GM19328 (cell line): ENCODE results near the gene C6orf47.
"Not testable (repeated sequence)": the region's sequence is repeated elsewhere in the genome, so short reads cannot be mapped to it uniquely, and the experiment has no call there.

Source experiments
- ATAC-seq: cut with Tn5 transposase; IDR thresholded peaks from one replicate; pipeline ENCODE4 v1.9.1; 2021; ENCODE audit warnings: mild to moderate bottlenecking, moderate library complexity; ENCODE audit not compliant: unreplicated experiment

Gene C6orf47, protein sequence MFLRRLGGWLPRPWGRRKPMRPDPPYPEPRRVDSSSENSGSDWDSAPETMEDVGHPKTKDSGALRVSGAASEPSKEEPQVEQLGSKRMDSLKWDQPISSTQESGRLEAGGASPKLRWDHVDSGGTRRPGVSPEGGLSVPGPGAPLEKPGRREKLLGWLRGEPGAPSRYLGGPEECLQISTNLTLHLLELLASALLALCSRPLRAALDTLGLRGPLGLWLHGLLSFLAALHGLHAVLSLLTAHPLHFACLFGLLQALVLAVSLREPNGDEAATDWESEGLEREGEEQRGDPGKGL

DNA sequence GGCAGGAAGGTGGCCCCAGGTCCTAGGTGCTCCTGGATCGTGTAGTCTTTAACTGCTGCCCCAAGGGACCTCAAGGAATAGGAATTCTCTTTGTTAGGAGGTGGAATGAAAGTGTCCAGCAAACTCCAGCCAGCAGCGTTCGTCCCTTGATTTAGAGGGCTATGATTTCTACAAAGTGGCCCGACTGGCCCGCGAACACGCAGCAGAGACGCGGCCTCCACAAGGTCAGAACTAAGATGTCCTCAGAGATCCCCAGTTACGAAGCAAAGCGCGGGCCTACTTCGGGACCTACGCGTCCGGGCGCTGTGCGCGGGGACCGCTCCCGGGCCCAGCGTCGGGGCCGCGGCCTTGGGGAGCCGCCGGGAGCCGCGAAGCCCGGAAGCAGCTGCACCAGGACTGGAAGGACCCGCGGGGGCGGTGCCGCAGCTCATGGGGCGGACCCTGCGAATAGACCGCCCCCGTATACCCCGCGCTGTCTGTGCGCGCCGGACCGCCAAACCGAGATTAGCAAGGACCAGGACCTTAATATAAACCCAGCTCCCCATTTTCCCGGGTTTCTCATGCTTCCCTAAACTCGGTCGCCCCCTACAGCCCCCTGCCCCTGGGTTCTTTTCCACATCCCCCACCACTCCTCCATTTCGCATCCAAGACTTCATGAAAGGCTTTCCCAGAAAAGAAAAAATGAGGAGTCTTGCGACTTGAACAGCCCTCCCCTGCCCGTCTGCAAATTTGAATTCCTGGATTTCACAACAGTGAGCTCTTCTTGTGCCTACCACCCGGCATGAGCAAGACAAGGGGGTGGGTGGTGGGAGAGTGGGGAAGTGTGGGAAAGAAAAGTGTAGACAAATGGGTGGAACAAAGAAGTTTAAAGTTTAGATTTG is at the start of gene C6orf47:
TSS of gene C6orf47 (minus strand) at position 398 of the 881 bp plus-strand sequence. CDS start 831 bp downstream, outside the sequence.
- peak; percentile 54 for ATAC-seq

DNA sequence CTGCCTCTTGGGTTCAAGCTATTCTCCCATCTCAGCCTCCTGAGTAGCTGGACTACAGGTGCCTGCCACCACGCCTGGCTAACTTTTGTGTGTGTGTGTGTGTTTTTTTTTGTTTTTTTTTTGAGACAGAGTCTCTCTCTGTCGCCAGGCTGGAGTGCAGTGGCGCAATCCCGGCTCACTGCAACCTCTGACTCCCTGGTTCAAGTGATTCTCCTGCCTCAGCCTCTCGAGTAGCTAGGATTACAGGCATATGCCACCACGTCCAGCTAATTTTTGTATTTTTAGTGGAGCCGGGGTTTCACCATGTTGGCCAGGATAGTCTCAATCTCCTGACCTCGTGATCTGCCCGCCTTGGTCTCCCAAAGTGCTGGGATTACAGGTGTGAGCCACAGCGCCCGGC is 48.6 kb upstream of the C6orf47 start:
- not testable (repeated sequence) for ATAC-seq

DNA sequence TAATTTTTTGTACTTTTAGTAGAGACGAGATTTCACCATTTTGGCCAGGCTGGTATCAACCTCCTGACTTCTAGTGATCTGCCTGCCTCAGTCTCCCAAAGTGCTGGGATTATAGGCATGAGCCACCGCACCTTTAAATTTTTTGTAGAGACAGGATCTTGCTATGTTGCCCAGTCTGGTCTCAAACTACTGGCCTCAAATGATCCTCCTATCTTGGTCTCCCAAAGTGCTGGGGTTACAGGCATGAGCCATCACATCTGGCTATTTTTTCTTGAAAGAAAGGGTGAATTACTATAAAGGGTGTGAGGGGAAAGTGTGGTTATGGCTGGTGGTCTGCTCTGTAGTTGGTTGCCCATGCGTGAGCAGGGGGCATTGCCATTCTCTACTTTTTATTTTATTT is 47.6 kb upstream of the C6orf47 start:
- ATAC-seq: no peak

DNA sequence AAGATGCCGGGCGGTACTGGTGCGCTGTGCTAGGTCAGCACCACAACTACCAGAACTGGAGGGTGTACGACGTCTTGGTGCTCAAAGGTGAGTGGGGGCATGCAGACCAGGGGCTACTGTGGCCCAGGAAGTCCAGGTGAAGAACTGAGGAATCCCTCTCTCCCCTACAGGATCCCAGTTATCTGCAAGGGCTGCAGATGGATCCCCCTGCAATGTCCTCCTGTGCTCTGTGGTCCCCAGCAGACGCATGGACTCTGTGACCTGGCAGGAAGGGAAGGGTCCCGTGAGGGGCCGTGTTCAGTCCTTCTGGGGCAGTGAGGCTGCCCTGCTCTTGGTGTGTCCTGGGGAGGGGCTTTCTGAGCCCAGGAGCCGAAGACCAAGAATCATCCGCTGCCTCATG is 47.1 kb upstream of the C6orf47 start:
- ATAC-seq: no peak

DNA sequence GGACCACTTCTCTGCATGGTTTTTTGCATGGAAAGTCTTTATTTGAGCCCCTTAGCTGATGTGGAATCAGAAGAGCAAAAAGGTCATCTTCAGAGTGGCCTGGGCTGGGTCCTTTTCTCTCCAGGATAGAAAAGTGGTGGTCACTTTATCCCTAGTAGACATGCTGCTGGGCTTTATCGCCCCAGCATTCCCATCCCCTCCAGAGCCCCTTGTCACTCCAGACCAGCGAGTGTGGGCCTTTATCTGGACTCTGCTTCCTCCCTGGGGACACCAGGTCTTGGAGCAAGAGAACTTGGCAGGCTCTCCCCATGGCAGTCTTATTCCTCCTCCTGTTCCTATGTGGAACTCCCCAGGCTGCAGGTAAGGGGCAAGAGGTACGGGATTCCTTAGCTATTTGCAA is 46.0 kb upstream of the C6orf47 start, which contains the start of gene LY6G6F:
TSS of gene LY6G6F (plus strand) at position 268 of the 400 bp plus-strand sequence. CDS start at position 309, 41 bp downstream.
- no peak for ATAC-seq

DNA sequence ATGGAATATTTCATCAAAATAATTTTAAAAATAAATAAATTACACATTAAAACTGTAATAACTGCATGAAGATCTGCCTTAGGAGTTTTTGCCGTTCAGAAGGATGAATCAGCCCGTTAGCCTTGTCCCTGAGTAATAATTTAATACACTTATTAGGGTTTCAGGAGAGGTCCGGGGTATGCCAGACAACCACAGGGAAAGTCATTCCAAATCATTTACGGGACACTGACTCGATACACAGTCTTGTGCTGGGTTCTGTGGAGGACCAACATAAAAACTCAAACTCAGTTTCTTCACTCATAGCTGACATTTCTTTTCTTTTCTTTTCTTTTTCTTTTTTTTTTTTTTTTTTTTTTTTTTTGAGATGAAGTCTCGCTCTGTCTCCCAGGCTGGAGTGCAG is 45.4 kb upstream of the C6orf47 start:
- no peak for ATAC-seq

DNA sequence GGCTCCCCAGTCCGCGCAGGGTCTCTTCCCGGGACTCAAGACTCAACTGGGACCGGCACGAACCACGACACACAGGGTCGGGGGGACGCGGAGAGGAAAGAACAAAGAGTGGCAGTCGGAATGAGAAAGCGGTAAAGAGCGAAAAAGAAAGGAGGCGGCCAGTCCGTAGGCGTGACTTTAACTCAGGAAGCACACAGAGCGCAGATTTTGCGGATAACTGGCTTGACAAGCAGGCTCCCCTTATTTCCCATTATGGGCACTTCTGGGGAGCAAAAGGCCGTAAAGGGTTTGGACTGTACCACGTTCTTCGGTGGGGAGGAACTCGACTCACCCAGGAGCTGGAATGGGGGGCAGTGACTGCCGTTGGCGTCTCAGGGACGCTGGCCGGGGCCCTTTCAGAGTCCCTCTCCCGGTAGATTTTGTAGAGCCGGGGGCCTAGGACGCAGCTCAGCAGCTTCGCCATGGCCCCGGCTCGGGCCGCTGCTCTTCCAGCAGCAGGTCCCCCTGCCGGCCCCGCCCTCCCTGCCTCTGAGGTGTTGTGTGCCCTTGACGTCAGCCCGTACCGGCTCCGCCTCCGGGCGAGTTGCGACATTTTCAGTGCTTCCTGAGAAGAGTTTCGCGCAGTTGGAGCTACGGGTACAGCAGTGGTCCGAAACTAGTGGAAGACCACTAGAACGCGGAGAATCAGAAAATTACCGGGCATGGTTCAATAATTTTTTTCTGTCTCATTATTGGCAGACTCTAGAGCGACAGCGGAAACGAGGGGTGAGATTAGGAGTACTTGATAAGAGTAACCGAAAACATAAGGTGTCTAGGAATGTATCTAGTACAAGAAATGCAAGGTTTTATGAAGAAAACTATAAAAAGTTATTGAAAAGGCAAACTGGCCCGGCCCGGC is 42.5 kb upstream of the C6orf47 start, which contains the start of gene ABHD16A:
TSS of gene ABHD16A (minus strand) at position 506 of the 898 bp plus-strand sequence. CDS start at position 463, 43 bp downstream.
- peak; percentile 83 for ATAC-seq

DNA sequence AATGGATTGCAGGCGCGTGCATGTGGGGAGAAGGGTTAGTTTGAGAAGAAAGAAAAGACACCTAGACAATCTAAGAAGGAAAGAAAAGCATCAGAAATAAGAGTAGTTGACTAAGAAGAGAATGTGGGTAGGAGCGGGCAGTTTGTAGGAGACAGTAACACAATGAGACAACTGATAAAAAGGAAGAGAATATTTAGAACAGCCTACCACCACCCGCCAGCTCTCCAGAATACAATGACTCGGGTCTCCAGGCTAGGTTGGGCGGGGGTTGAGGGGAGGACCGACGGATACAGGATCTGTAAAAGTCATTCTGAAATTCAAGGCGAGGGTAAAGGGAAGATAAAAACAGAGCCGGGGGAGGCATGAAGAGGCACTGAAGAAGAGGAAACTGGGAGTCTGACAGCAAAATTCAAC is 41.8 kb upstream of the C6orf47 start:
- no peak for ATAC-seq

DNA sequence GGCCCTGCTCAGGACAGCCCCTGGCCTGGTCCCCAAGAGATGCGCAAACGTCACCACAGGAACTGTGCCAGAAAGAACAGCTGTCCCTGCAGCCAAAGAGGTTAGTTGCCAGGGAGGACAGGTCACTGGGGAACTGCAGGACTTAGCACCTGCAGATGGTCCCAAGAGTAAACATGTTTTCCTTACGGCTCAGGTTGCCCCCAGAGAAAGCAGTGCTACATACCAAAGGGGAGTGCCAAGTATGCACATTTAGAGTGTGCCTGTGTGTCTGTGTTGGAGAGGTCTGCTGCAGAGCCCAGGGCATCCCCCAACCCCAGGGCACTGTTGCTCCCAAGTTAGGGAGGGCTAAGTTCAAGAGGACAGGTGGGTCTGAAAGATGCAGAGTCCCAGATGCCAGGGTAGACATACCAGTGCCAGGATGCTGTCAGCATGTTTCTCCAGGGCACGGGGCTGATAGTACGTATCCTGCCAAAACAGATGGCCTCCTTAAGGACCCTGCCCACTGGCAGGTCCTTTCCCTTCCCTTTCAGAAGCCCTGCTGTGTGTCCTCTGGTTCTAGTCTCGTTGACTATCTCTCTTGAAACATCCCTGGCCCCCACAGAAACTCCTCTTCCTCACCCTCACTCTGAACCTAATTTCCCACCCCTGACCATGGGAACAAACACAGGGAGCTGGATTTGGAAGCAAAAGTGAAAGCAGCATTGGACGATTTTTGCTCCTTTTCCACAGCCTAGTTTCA is 41.3 kb upstream of the C6orf47 start:
- no peak for ATAC-seq

DNA sequence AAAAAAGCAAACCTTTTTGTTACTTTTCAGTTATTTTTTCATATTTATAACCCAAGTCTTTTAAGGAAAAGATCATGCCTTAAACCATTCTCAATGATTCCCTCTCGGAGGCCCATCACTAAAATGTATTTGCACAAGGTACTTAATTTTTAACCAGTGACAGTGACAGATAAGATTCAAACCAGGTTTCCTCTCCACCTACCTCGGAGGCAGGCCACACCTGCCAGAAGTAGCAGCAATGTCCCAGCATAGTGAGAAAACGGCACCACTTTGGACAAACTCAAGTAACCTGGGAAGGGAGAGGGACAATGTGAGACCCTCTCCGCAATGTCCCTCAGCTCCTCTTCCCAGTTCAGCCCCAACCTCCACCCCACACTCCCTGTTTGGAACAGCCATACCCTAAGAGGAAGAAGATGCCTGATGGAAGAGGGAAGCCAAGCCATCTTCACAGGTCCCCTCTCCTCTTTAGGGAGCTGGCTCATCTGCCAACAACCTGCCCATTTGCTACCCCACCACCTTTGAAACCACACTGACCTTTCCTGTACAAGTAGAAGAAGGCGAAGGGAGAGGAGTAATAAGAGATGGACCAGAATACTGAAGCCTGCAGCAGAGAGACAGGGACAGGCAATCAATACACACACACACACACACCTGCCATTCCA is 40.3 kb upstream of the C6orf47 start:
- no peak for ATAC-seq

DNA sequence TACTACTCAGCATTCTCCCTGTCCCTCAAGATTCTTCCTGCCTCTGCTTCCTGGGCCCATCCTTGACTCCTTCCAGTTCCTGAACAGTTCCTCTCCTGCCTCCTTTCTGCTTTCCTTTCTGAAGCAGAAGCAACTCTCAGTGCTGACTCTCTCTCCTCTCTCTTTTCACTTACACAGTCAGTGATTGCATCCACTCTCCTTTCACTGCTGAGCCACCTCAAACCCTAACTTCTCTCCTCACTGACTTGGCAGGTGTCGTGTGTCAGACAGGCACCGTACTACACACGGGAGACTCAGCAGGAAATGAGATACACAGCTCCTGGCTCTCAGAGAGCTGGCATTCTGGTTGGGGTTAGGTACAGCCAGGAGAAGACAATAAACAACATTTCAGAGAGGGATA is 37.0 kb upstream of the C6orf47 start:
- no peak for ATAC-seq

DNA sequence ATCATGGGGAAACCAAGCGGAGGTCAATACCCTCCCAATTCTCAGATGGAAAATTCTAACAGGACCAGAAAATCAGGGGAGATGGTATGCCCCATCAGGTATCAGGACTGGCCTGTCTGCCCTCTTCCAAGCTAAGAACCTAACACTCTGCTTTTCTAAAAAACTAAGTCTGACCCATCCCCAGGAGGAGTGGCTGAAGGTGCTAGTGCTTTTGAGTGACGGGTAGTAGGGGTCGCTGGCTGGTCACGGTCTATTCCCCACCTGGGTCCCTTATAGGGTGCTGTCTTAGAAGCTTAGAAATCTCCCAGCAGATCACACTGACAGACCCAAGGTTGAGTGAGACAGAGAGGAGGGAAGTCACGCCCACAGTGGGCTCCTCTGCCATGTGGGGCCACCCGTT is 33.0 kb upstream of the C6orf47 start:
- ATAC-seq: no peak

DNA sequence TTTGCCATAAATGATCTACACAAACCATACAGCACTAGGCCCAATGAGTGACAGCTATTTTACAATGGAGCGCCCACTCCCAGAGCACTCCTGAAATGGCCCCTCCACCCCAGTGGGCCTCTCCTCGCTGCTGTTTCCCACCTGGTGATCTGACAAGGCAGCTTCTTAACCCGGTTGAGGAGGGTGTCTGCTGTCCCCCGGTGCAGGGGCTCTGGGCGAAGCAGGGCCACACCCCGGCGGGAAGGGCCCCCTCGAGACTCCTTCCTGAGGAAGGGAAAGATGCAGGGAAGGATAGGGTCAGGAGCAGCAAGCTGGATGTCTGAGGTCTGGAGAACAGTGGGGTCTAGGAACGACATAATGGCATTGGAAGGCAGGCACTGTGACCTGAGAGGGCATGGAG is 32.3 kb upstream of the C6orf47 start:
- ATAC-seq: no peak

DNA sequence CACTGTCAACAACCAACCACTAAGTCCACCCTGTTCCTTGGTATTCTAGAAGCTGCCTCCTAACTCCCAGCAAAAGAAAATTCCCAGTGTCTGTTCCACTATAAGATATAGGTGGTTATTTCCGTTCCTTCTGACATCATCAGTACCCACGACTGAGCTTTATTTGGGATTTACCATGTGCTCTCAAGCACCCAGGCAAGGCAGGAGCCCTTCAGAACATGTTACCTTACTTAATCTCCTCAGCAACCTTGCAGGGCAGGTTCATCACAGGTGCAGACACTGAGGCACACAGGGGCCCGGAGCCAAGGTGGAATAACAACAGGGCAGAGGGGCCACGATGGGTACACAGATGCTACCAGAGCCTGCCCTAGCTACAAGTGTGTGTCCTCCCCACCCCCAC is 31.8 kb upstream of the C6orf47 start:
- ATAC-seq: no peak

DNA sequence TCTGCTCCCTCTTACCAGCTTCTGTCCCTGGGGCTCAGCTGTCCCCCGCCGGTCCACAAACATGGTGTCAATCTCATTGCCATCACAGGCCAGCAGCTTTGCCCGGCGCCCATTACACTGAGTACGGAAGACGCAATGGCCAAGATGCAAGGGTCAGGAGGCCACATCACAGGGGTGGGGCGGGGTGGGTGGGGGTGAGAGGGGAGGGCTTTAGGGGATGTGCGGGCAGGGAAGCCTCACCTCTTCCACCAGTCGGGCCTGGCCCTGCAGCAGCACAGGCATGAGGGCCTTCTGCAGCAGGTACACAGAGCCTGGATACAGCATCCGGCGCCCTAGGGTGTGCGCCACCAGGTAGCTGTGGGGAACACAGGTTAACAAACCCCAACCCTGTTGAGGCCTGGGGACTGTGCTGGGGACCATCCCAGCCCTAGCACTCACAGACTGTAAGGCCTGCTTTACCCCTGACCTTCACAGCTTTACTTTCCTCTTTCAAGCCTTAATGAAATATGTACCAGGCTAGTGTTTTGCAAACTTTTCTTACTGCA is 31.1 kb upstream of the C6orf47 start:
- no peak for ATAC-seq

DNA sequence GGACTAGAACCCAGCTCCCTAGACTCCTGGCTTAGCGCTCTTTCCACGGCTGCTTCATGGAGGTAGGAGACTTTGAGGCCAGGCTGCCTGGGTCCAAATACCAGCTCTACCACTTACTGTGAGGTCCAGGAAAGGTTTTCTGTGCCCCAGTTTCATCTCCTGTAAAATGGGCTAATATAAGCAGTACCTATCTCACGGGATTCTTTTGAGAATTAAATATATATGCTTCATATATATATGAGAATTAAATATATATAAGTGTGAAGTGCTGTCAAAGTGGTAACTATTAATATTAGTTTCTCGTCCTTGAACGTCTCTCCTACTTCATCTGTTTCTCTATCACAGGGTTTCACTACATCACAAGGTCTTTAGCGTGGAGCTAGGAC is 30.5 kb upstream of the C6orf47 start:
- ATAC-seq: no peak

DNA sequence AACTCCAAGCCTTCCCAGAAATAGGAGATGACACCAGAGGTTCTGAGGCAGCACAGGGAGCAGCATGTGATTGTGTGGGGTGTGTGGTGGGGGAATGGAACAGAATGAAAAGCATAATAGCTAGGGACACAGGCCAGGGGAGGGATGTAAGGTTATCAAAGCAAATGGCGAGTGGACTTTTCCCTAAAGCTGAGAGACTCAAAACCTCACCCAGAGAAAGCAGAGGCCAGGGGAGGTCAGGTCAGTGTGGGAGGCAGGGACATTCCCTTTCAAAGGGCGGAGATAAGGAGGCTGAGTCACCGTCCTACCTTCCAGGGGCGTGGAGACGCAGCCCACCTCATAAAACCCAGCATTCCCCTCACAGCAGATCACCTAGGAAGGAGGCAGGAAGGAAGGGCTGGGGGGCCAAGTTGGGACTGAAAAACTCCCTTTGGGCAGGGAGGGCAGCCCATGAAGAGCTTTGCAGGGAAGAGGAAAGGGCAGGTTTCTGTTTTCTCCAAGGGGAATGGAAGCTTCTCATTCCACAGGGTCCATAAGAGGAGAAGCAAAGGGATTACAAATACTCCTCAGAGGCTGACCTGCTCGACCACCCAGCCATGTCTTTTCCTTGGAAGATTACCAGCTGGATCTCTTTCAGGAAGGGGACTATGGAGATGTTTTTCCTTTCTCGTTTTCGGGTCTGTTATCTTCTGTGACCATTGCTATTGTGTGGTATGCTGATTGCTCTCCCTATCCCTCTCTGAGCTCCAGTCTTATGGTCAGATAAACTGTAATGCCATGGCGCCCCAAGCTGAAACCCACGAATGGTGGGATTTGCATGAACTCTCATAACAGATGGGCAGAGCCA is 29.9 kb upstream of the C6orf47 start:
- no peak for ATAC-seq
